Measurements from ENCODE around the gene CLDND2. TPM values are rescaled to one million over a fixed set of nuclear protein-coding genes. Genes with fewer than 3 reads are reported as not detected.
A peak's percentile ranks its signal among the peaks of the same experiment; 100 is the strongest.
"Not testable (repeated sequence)": the region's sequence is repeated elsewhere in the genome, so short reads cannot be mapped to it uniquely, and the experiment has no call there.

CLDND2 gene
- total RNA-seq, 2 experiments from 2014 or later, result 0.60 to 0.84 TPM

- intact Hi-C loops (cut with DNase I, micrococcal nuclease), result no loop called here
- H3K27ac Mint-ChIP-seq, result no peak overlapping the region
- peak; percentile 68 for TF ChIP-seq CTCF (IDR thresholded peaks at IDR 0.05)
- no peak overlapping the region for H3K27ac ChIP-seq (ENCODE audit: low read depth in 1 of 2, low read length in 2 of 2)
- H3K9me3 ChIP-seq (ENCODE audit: control insufficient read depth in 1 of 2, insufficient read depth in 1 of 2, low read length in 2 of 2), result peaks cover 12 to 16% of the 10 kb centered on the region in 2 experiments
- DNase-seq (peak in 3 of 14 experiments; percentile 41 to 48 (median 45)), ATAC-seq (ENCODE audit: poor library complexity) (no peak)
- H3K36me3 Mint-ChIP-seq (ENCODE audit: low read depth), result no peaks in the 10 kb centered on the region
- peaks cover 18% of the 10 kb centered on the region for H3K4me1 ChIP-seq (ENCODE audit: insufficient read depth, low read length)
- H3K36me3 ChIP-seq (ENCODE audit: insufficient read depth, low read length), result no peaks in the 10 kb centered on the region
- peaks cover 13% of the 10 kb centered on the region for H3K4me1 Mint-ChIP-seq (ENCODE audit: low read depth)
- no peaks in the 10 kb centered on the region for H3K9me3 Mint-ChIP-seq
- ChIA-PET POLR2A (no interaction called here), CTCF (interaction anchor here (0.7 kb wide), 1 partner anchor 23 kb away, joined by 3 read pairs; no protein-coding TSS in a partner anchor)
- peak overlapping the region; percentile 25 for H3K4me3 Mint-ChIP-seq
- no peak overlapping the region for H3K4me3 ChIP-seq (ENCODE audit: low read length)
- H3K27me3 Mint-ChIP-seq, result peaks cover under 1% of the 10 kb centered on the region
- no peaks in the 10 kb centered on the region for H3K27me3 ChIP-seq (ENCODE audit: control insufficient read depth in 1 of 2, insufficient read depth in 2 of 2, low read length in 2 of 2)
These were observed 29.4 kb upstream of the CLDND2 start for GRCh38 chr19:51398096-51398704.

GRCh38 chr19:51397453-51397852 lies 28.6 kb upstream of the CLDND2 start:
- H3K27me3 Mint-ChIP-seq; H3K27ac ChIP-seq (ENCODE audit: low read depth in 1 of 2, low read length in 2 of 2); DNase-seq; H3K4me3 ChIP-seq (ENCODE audit: low read length); POLR2A ChIA-PET; H3K27me3 ChIP-seq (ENCODE audit: control insufficient read depth in 1 of 2, insufficient read depth in 2 of 2, low read length in 2 of 2); intact Hi-C loops (cut with DNase I, micrococcal nuclease); CTCF ChIA-PET; H3K9me3 Mint-ChIP-seq; H3K27ac Mint-ChIP-seq; H3K36me3 Mint-ChIP-seq (ENCODE audit: low read depth); ATAC-seq (ENCODE audit: poor library complexity); H3K36me3 ChIP-seq (ENCODE audit: insufficient read depth, low read length); H3K4me3 Mint-ChIP-seq: not testable (repeated sequence)
- H3K4me1 Mint-ChIP-seq (ENCODE audit: low read depth), result peaks cover 13% of the 10 kb centered on the region
- peaks cover 18% of the 10 kb centered on the region for H3K4me1 ChIP-seq (ENCODE audit: insufficient read depth, low read length)
- peaks cover 6 to 10% of the 10 kb centered on the region in 2 experiments for H3K9me3 ChIP-seq (ENCODE audit: control insufficient read depth in 1 of 2, insufficient read depth in 1 of 2, low read length in 2 of 2)

GRCh38 chr19:51396175-51396574 lies 27.4 kb upstream of the CLDND2 start:
- Histone ChIP-seq H3K27me3 (ENCODE audit: control insufficient read depth in 1 of 2, insufficient read depth in 2 of 2, low read length in 2 of 2) (no peaks in the 10 kb centered on the region), H3K4me3 (ENCODE audit: low read length) (no peak overlapping the region), H3K4me1 (ENCODE audit: insufficient read depth, low read length) (peaks cover 18% of the 10 kb centered on the region), H3K9me3 (ENCODE audit: control insufficient read depth in 1 of 2, insufficient read depth in 1 of 2, low read length in 2 of 2) (peaks cover 0 to 1% of the 10 kb centered on the region in 2 experiments), H3K27ac (ENCODE audit: low read depth in 1 of 2, low read length in 2 of 2) (no peak overlapping the region), H3K36me3 (ENCODE audit: insufficient read depth, low read length) (no peaks in the 10 kb centered on the region)
- ChIA-PET POLR2A (no interaction called here), CTCF (no interaction called here)
- H3K4me3 Mint-ChIP-seq, result no peak overlapping the region
- H3K27me3 Mint-ChIP-seq, result no peaks in the 10 kb centered on the region
- H3K36me3 Mint-ChIP-seq (ENCODE audit: low read depth), result no peaks in the 10 kb centered on the region
- TF ChIP-seq CTCF (IDR thresholded peaks at IDR 0.05), result no peak
- no peaks in the 10 kb centered on the region for H3K9me3 Mint-ChIP-seq
- intact Hi-C loops (cut with DNase I, micrococcal nuclease), result no loop called here
- no peak overlapping the region for H3K27ac Mint-ChIP-seq
- H3K4me1 Mint-ChIP-seq (ENCODE audit: low read depth), result peaks cover 18% of the 10 kb centered on the region
- ATAC-seq (ENCODE audit: poor library complexity) (no peak), DNase-seq (no peak)
